Testis (tissue), 3 donors: Measurements from ENCODE around the gene MDH2. TPM values are rescaled to one million over a fixed set of nuclear protein-coding genes. Genes with fewer than 3 reads are reported as not detected.
"Not testable (repeated sequence)": the region's sequence is repeated elsewhere in the genome, so short reads cannot be mapped to it uniquely, and the experiment has no call there.

Experiments
- DNase-seq: peaks from one replicate; pipeline ENCODE4 v3.0.0-alpha.2; 2019
- H3K27ac ChIP-seq, 2 donors: fragments of 200-600 bp; sonication (generic); one replicate each; pipeline ENCODE4 v1.5.1; 2019
- H3K27me3 ChIP-seq: fragments of 200-600 bp; sonication (generic); one replicate; pipeline ENCODE4 v1.5.1; 2019
- H3K36me3 ChIP-seq: fragments of 200-600 bp; sonication (generic); one replicate; pipeline ENCODE4 v1.5.1; 2017; ENCODE audit warnings: low read depth; ENCODE audit errors: missing control alignments
- H3K4me1 ChIP-seq: fragments of 200-600 bp; sonication (generic); one replicate; pipeline ENCODE4 v1.5.1; 2019
- H3K4me3 ChIP-seq, 2 donors: fragments of 200-600 bp; sonication (generic); one replicate each; pipeline ENCODE4 v1.5.1; 2017 to 2019
- H3K9me3 ChIP-seq: fragments of 200-600 bp; sonication (generic); one replicate; pipeline ENCODE4 v1.5.1; 2017
- CTCF ChIP-seq, 3 experiments: fragments of 450-650 bp in 2 of 3; fragments of 200-600 bp in 1 of 3; sonication (generic) in 1 of 3; IDR thresholded peaks; one replicate each; pipeline ENCODE4 v1.5.1; 2016 to 2019; ENCODE audit warnings: antibody characterized with exemption in 3 of 3, mild to moderate bottlenecking in 2 of 3, moderate library complexity in 1 of 3
- POLR2A ChIP-seq: fragments of 450-650 bp; IDR thresholded peaks from one replicate; pipeline ENCODE4 v1.6.1; 2017; ENCODE audit warnings: antibody characterized with exemption, mild to moderate bottlenecking, moderate library complexity
- WGBS, 2 donors: methylation state at CpG; one replicate each; pipeline ENCODE4 v1.1.5; 2018; 5-methylcytosine and 5-hydroxymethylcytosine counted together
- intact Hi-C: fragments of 100-400 bp; cut with DNase I; formaldehyde crosslinking; loops from one replicate; pipeline ENCODE4 v1.15.1; 2023; ENCODE audit warnings: low total_unique reads
- polyA plus RNA-seq: library from polyadenylated mRNA; stranded (reverse); fragments of 350-450 nt; fragmentation: Illumina TruSeq; extraction: RNeasy Lipid Tissue Mini Kit (QIAGEN cat#74804); gene quantifications from one replicate; pipeline ENCODE4 v1.2.3, GENCODE V29; 2014; ENCODE audit warnings: low read depth, low replicate concordance; ENCODE audit not compliant: insufficient read depth
- total RNA-seq, 2 donors: library from RNA; depleted of rRNA; stranded (reverse); fragments of >200 nt; gene quantifications; one replicate each; pipeline ENCODE4 v1.2.3, GENCODE V29; 2016

The MDH2 gene
- total and polyA plus RNA-seq, 3 donors from 2014 or later = 93.3 to 154 (median 102) TPM

- Histone ChIP-seq H3K4me3 (peak overlapping the region; percentile 97 to 100), H3K27ac (peak overlapping the region; percentile 88 to 90), H3K4me1 (peaks cover 15% of the 10 kb centered on the region), H3K36me3 (no peaks in the 10 kb centered on the region), H3K27me3 (no peaks in the 10 kb centered on the region), H3K9me3 (no peaks in the 10 kb centered on the region)
- WGBS, 2 donors = 0 to 3% methylated on average over 9 of the region's 9 CpGs
- peak; percentile 25 for DNase-seq
- TF ChIP-seq POLR2A (no peak), CTCF (IDR thresholded peaks at IDR 0.05) (no peak)
- intact Hi-C loops = no loop called here
These were observed 722 bp downstream of the MDH2 start for GRCh38 chr7:76048668-76048988.

- Histone ChIP-seq H3K4me3 (no peak overlapping the region), H3K9me3 (no peaks in the 10 kb centered on the region), H3K36me3 (no peaks in the 10 kb centered on the region), H3K27ac (no peak overlapping the region), H3K27me3 (no peaks in the 10 kb centered on the region), H3K4me1 (peaks cover 17% of the 10 kb centered on the region)
- 72 to 85% methylated on average over 6 of the region's 6 CpGs for WGBS, 2 donors
- no peak for TF ChIP-seq POLR2A
- no peak for TF ChIP-seq CTCF (IDR thresholded peaks at IDR 0.05)
- no peak for DNase-seq
- intact Hi-C loops = no loop called here
These were observed 1.4 kb downstream of the MDH2 start for GRCh38 chr7:76049295-76049694.

- H3K27me3 ChIP-seq = no peaks in the 10 kb centered on the region
- no peak overlapping the region for H3K27ac ChIP-seq
- no peaks in the 10 kb centered on the region for H3K36me3 ChIP-seq
- WGBS, 2 donors = 84 to 93% methylated on average over 5 of the region's 5 CpGs
- H3K4me1 ChIP-seq = peaks cover 20% of the 10 kb centered on the region
- intact Hi-C loops = no loop called here
- no peaks in the 10 kb centered on the region for H3K9me3 ChIP-seq
- DNase-seq = no peak
- no peak for TF ChIP-seq POLR2A
- H3K4me3 ChIP-seq = no peak overlapping the region
These were observed 2.6 kb downstream of the MDH2 start for GRCh38 chr7:76050545-76050944.

GRCh38 chr7:76051840-76052239 is 3.9 kb downstream of the MDH2 start:
- no peaks in the 10 kb centered on the region for H3K36me3 ChIP-seq
- no peak for DNase-seq
- peaks cover 17% of the 10 kb centered on the region for H3K4me1 ChIP-seq
- TF ChIP-seq POLR2A (no peak), CTCF (IDR thresholded peaks at IDR 0.05) (no peak)
- WGBS, 2 donors = 96% methylated on average over 4 of the region's 4 CpGs
- H3K27ac ChIP-seq = no peak overlapping the region
- H3K9me3 ChIP-seq = no peaks in the 10 kb centered on the region
- intact Hi-C loops = no loop called here
- H3K27me3 ChIP-seq = no peaks in the 10 kb centered on the region
- no peak overlapping the region for H3K4me3 ChIP-seq

- H3K27me3 ChIP-seq, H3K27ac ChIP-seq, H3K36me3 ChIP-seq, H3K9me3 ChIP-seq, DNase-seq, intact Hi-C loops, H3K4me3 ChIP-seq: not testable (repeated sequence)
- 90 to 92% methylated on average over 5 to 8 of the region's 8 CpGs for WGBS, 2 donors
- peaks cover 14% of the 10 kb centered on the region for H3K4me1 ChIP-seq
These were observed 4.8 kb downstream of the MDH2 start for GRCh38 chr7:76052681-76053080.

GRCh38 chr7:76053461-76053860 is 5.6 kb downstream of the MDH2 start:
- H3K4me1 ChIP-seq = peaks cover 14% of the 10 kb centered on the region
- intact Hi-C loops = no loop called here
- no peak overlapping the region for H3K4me3 ChIP-seq
- no peaks in the 10 kb centered on the region for H3K9me3 ChIP-seq
- no peak for DNase-seq
- TF ChIP-seq CTCF (IDR thresholded peaks at IDR 0.05) = no peak
- TF ChIP-seq POLR2A = no peak
- 77 to 79% methylated on average over 6 of the region's 6 CpGs for WGBS, 2 donors
- no peaks in the 10 kb centered on the region for H3K36me3 ChIP-seq
- no peak overlapping the region for H3K27ac ChIP-seq
- no peaks in the 10 kb centered on the region for H3K27me3 ChIP-seq
